ENCODE results near the gene SV2C.

SV2C gene

GRCh38 chr5:76388791-76389512, 305.8 kb downstream of the SV2C start:
- peaks cover 4% of the 10 kb centered on the region for H3K27me3 ChIP-seq (ENCODE audit: insufficient read depth, low read length, poor library complexity)
- H3K9ac ChIP-seq (ENCODE audit: low read depth, low read length) = no peak overlapping the region
- no peak overlapping the region for H3K27ac ChIP-seq (ENCODE audit: low read length)
- no peaks in the 10 kb centered on the region for H3K9me3 ChIP-seq (ENCODE audit: insufficient read depth, low read length, severe bottlenecking)
- H2AFZ ChIP-seq (ENCODE audit: low read depth, low read length) = no peak overlapping the region
- DNase-seq (no peak), ATAC-seq (ENCODE audit: insufficient read depth, low read depth) (no peak)
- TF ChIP-seq, protein P1, sequence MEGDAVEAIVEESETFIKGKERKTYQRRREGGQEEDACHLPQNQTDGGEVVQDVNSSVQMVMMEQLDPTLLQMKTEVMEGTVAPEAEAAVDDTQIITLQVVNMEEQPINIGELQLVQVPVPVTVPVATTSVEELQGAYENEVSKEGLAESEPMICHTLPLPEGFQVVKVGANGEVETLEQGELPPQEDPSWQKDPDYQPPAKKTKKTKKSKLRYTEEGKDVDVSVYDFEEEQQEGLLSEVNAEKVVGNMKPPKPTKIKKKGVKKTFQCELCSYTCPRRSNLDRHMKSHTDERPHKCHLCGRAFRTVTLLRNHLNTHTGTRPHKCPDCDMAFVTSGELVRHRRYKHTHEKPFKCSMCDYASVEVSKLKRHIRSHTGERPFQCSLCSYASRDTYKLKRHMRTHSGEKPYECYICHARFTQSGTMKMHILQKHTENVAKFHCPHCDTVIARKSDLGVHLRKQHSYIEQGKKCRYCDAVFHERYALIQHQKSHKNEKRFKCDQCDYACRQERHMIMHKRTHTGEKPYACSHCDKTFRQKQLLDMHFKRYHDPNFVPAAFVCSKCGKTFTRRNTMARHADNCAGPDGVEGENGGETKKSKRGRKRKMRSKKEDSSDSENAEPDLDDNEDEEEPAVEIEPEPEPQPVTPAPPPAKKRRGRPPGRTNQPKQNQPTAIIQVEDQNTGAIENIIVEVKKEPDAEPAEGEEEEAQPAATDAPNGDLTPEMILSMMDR (IDR thresholded peaks at IDR 0.05; ENCODE audit: borderline replicate concordance, extremely low read depth, low read length, poor library complexity, severe bottlenecking) = no peak
- TF ChIP-seq EZH2 (IDR thresholded peaks at IDR 0.05; ENCODE audit: borderline replicate concordance, low read depth, low read length, severe bottlenecking) = no peak
- no peaks in the 10 kb centered on the region for H3K79me2 ChIP-seq (ENCODE audit: insufficient read depth, low read length)
- H3K4me3 ChIP-seq (ENCODE audit: low read depth in 1 of 2, low read length in 2 of 2) = no peak overlapping the region
- no peak overlapping the region for H3K4me2 ChIP-seq (ENCODE audit: insufficient read depth, low read length)
- no peaks in the 10 kb centered on the region for H3K36me3 ChIP-seq (ENCODE audit: insufficient read depth, low read length)
- no peaks in the 10 kb centered on the region; the same call in 1 of the 2 replicates for H4K20me1 ChIP-seq (ENCODE audit: insufficient read depth, low read length)
- no peaks in the 10 kb centered on the region for H3K4me1 ChIP-seq (ENCODE audit: insufficient read depth, low read length)

GRCh38 chr5:76389513-76390154, 306.5 kb downstream of the SV2C start:
- Histone ChIP-seq H3K27me3 (ENCODE audit: insufficient read depth, low read length, poor library complexity) (peaks cover 4% of the 10 kb centered on the region), H4K20me1 (ENCODE audit: insufficient read depth, low read length) (no peaks in the 10 kb centered on the region; the same call in 1 of the 2 replicates), H3K4me3 (ENCODE audit: low read depth in 1 of 2, low read length in 2 of 2) (no peak overlapping the region), H3K79me2 (ENCODE audit: insufficient read depth, low read length) (no peaks in the 10 kb centered on the region), H3K36me3 (ENCODE audit: insufficient read depth, low read length) (no peaks in the 10 kb centered on the region), H3K4me1 (ENCODE audit: insufficient read depth, low read length) (no peaks in the 10 kb centered on the region), H3K27ac (ENCODE audit: low read length) (no peak overlapping the region), H3K4me2 (ENCODE audit: insufficient read depth, low read length) (no peak overlapping the region), H3K9me3 (ENCODE audit: insufficient read depth, low read length, severe bottlenecking) (no peaks in the 10 kb centered on the region), H3K9ac (ENCODE audit: low read depth, low read length) (no peak overlapping the region), H2AFZ (ENCODE audit: low read depth, low read length) (no peak overlapping the region)
- TF ChIP-seq, protein P1 (IDR thresholded peaks at IDR 0.05; ENCODE audit: borderline replicate concordance, extremely low read depth, low read length, poor library complexity, severe bottlenecking) = no peak
- no peak for TF ChIP-seq EZH2 (IDR thresholded peaks at IDR 0.05; ENCODE audit: borderline replicate concordance, low read depth, low read length, severe bottlenecking)
- ATAC-seq (ENCODE audit: insufficient read depth, low read depth) = no peak
- no peak for DNase-seq

GRCh38 chr5:76391014-76391413, 307.8 kb downstream of the SV2C start:
- Histone ChIP-seq H2AFZ (ENCODE audit: low read depth, low read length) (no peak overlapping the region), H3K4me2 (ENCODE audit: insufficient read depth, low read length) (no peak overlapping the region), H3K27ac (ENCODE audit: low read length) (no peak overlapping the region), H3K27me3 (ENCODE audit: insufficient read depth, low read length, poor library complexity) (peaks cover 4% of the 10 kb centered on the region), H4K20me1 (ENCODE audit: insufficient read depth, low read length) (no peaks in the 10 kb centered on the region; the same call in 1 of the 2 replicates), H3K4me1 (ENCODE audit: insufficient read depth, low read length) (no peaks in the 10 kb centered on the region), H3K36me3 (ENCODE audit: insufficient read depth, low read length) (no peaks in the 10 kb centered on the region), H3K79me2 (ENCODE audit: insufficient read depth, low read length) (no peaks in the 10 kb centered on the region), H3K9ac (ENCODE audit: low read depth, low read length) (no peak overlapping the region), H3K4me3 (ENCODE audit: low read depth in 1 of 2, low read length in 2 of 2) (no peak overlapping the region), H3K9me3 (ENCODE audit: insufficient read depth, low read length, severe bottlenecking) (no peaks in the 10 kb centered on the region)
- no peak for TF ChIP-seq EZH2 (IDR thresholded peaks at IDR 0.05; ENCODE audit: borderline replicate concordance, low read depth, low read length, severe bottlenecking)
- TF ChIP-seq, protein P1 (IDR thresholded peaks at IDR 0.05; ENCODE audit: borderline replicate concordance, extremely low read depth, low read length, poor library complexity, severe bottlenecking) = no peak
- DNase-seq = peak; percentile 34
- peak; percentile 63; the same call in 2 of the 3 replicates for ATAC-seq (ENCODE audit: insufficient read depth, low read depth)
